ENCODE results near the gene LITAF.
"Not testable (repeated sequence)": the region's sequence is repeated elsewhere in the genome, so short reads cannot be mapped to it uniquely, and the experiment has no call there.

Gene LITAF

GRCh38 chr16:11597235-11598095, 10.7 kb upstream of the LITAF start:
- DNase-seq = no peak

- DNase-seq = no peak
Measured at GRCh38 chr16:11596572-11597226, 10.0 kb upstream of the LITAF start.

- no peak for DNase-seq
Measured at GRCh38 chr16:11593581-11593980, 6.9 kb upstream of the LITAF start.

- DNase-seq = not testable (repeated sequence)
Measured at GRCh38 chr16:11593076-11593475, 6.4 kb upstream of the LITAF start.

- DNase-seq = not testable (repeated sequence)
Measured at GRCh38 chr16:11591630-11592029, 4.9 kb upstream of the LITAF start.

GRCh38 chr16:11589198-11589550, 2.5 kb upstream of the LITAF start:
- DNase-seq = no peak

GRCh38 chr16:11588321-11589197, 1.8 kb upstream of the LITAF start:
- DNase-seq = no peak

- DNase-seq = no peak
Measured at GRCh38 chr16:11587643-11588247, 1.0 kb upstream of the LITAF start.

GRCh38 chr16:11586378-11586855, 302 bp downstream of the LITAF start:
- DNase-seq = no peak

GRCh38 chr16:11585460-11586377, 1.0 kb downstream of the LITAF start:
- no peak for DNase-seq

GRCh38 chr16:11583889-11584565, 2.7 kb downstream of the LITAF start:
- DNase-seq = no peak

- DNase-seq = no peak
Measured at GRCh38 chr16:11583166-11583565, 3.6 kb downstream of the LITAF start.

- DNase-seq = no peak
Measured at GRCh38 chr16:11582157-11582814, 4.4 kb downstream of the LITAF start.

- no peak for DNase-seq
Measured at GRCh38 chr16:11581678-11582077, 5.0 kb downstream of the LITAF start.

GRCh38 chr16:11580451-11581086, 6.2 kb downstream of the LITAF start:
- DNase-seq = no peak

GRCh38 chr16:11577290-11577660, 9.4 kb downstream of the LITAF start:
- not testable (repeated sequence) for DNase-seq

- DNase-seq = no peak
Measured at GRCh38 chr16:11576427-11577289, 10.1 kb downstream of the LITAF start.

- no peak for DNase-seq
Measured at GRCh38 chr16:11575223-11575589, 11.5 kb downstream of the LITAF start.

Data from activated gamma-delta T cell (primary cell).